CD14-positive monocyte (primary cell): Measurements from ENCODE around the gene IGF2. TPM values are rescaled to one million over a fixed set of nuclear protein-coding genes. Genes with fewer than 3 reads are reported as not detected.
"Not testable (repeated sequence)": the region's sequence is repeated elsewhere in the genome, so short reads cannot be mapped to it uniquely, and the experiment has no call there.

ENCODE experiments used
- DNase-seq, 3 donors: peaks; one replicate each; pipeline ENCODE4 v3.0.0-alpha.2; 2011 to 2022
- H2AFZ ChIP-seq: 2 replicates; pipeline ENCODE4 v1.6.0; 2012; ENCODE audit warnings: mild to moderate bottlenecking, low read depth, low read length, inconsistent platforms; ENCODE audit not compliant: insufficient read depth, poor library complexity, severe bottlenecking
- H3K27ac ChIP-seq, 2 donors: 1 replicate in 1 of 2; 2 replicates in 1 of 2; pipeline ENCODE4 v1.5.1; 2012 to 2013; ENCODE audit warnings: low read length in 2 of 2, control low read depth in 1 of 2, inconsistent platforms in 1 of 2, low read depth in 1 of 2, mild to moderate bottlenecking in 1 of 2
- H3K27me3 ChIP-seq, 2 donors: one replicate each; pipeline versions ENCODE4 v1.6.0 to v1.6.1; 2011 to 2013; ENCODE audit warnings: low read length in 2 of 2; ENCODE audit not compliant: control insufficient read depth in 2 of 2, insufficient read depth in 2 of 2
- H3K36me3 ChIP-seq, 2 donors: replicated peaks in 1 of 2; 1 replicate in 1 of 2; 2 replicates in 1 of 2; pipeline versions ENCODE4 v1.5.1 to v1.6.1; 2012 to 2013; ENCODE audit warnings: low read length in 2 of 2, control low read depth in 1 of 2, inconsistent platforms in 1 of 2, mild to moderate bottlenecking in 1 of 2; ENCODE audit not compliant: insufficient read depth in 2 of 2, control insufficient read depth in 1 of 2
- H3K4me1 ChIP-seq, 2 donors: 1 replicate in 1 of 2; 2 replicates in 1 of 2; pipeline versions ENCODE4 v1.5.1 to v1.6.1; 2012 to 2013; ENCODE audit warnings: low read length in 2 of 2, control low read depth in 1 of 2, inconsistent platforms in 1 of 2, mild to moderate bottlenecking in 1 of 2, moderate library complexity in 1 of 2; ENCODE audit not compliant: insufficient read depth in 2 of 2, control insufficient read depth in 1 of 2
- H3K4me2 ChIP-seq: replicated peaks from 2 replicates; pipeline ENCODE3; 2012; ENCODE audit warnings: low read length, moderate library complexity, mild to moderate bottlenecking; ENCODE audit not compliant: poor library complexity, severe bottlenecking; ENCODE audit errors: extremely low read depth
- H3K4me3 ChIP-seq, 3 experiments: fragments of 200-600 bp in 1 of 3; sonication (generic) in 1 of 3; replicated peaks in 1 of 3; 1 replicate in 2 of 3; 2 replicates in 1 of 3; pipeline ENCODE4 v1.5.1; 2011 to 2013; ENCODE audit warnings: low read length in 3 of 3, mild to moderate bottlenecking in 3 of 3, control low read depth in 2 of 3, low read depth in 2 of 3, inconsistent platforms in 1 of 3, moderate library complexity in 1 of 3
- H3K79me2 ChIP-seq: 2 replicates; pipeline ENCODE4 v1.6.0; 2012; ENCODE audit warnings: mild to moderate bottlenecking, control low read depth, inconsistent platforms, low read length, moderate library complexity; ENCODE audit not compliant: insufficient read depth
- H3K9ac ChIP-seq: 2 replicates; pipeline ENCODE4 v1.6.0; 2017; ENCODE audit warnings: low read length, mild to moderate bottlenecking; ENCODE audit not compliant: insufficient read depth, poor library complexity, severe bottlenecking
- H3K9me3 ChIP-seq, 2 donors: replicated peaks in 1 of 2; 1 replicate in 1 of 2; 2 replicates in 1 of 2; pipeline versions ENCODE4 v1.5.1 to v1.6.1; 2012 to 2013; ENCODE audit warnings: low read length in 2 of 2, control low read depth in 1 of 2; ENCODE audit not compliant: control insufficient read depth in 1 of 2, insufficient read depth in 1 of 2
- H4K20me1 ChIP-seq: 2 replicates; pipeline ENCODE4 v1.6.0; 2012; ENCODE audit warnings: mild to moderate bottlenecking, low read length, control low read depth, moderate library complexity; ENCODE audit not compliant: insufficient read depth
- H3K27ac Mint-ChIP-seq, 7 donors: one replicate each; pipeline ENCODE4 v1.8.0; 2020; ENCODE audit warnings: mild to moderate bottlenecking in 7 of 7, mixed read lengths in 7 of 7, moderate library complexity in 6 of 7, inconsistent platforms in 2 of 7
- H3K27me3 Mint-ChIP-seq, 3 donors: one replicate each; pipeline ENCODE4 v1.8.0; 2021 to 2022; ENCODE audit warnings: low read depth in 3 of 3, mild to moderate bottlenecking in 3 of 3, mixed read lengths in 3 of 3, moderate library complexity in 3 of 3, inconsistent platforms in 1 of 3
- H3K36me3 Mint-ChIP-seq, 2 donors: one replicate each; pipeline ENCODE4 v1.8.0; 2020; ENCODE audit warnings: mixed read lengths in 2 of 2, inconsistent platforms in 1 of 2, mild to moderate bottlenecking in 1 of 2
- H3K4me1 Mint-ChIP-seq: one replicate; pipeline ENCODE4 v1.8.0; 2020; ENCODE audit warnings: mild to moderate bottlenecking, mixed read lengths
- H3K4me3 Mint-ChIP-seq, 2 donors: one replicate each; pipeline ENCODE4 v1.8.0; 2020; ENCODE audit warnings: mild to moderate bottlenecking in 2 of 2, mixed read lengths in 2 of 2, moderate library complexity in 1 of 2
- H3K9me3 Mint-ChIP-seq, 7 donors: one replicate each; pipeline ENCODE4 v1.8.0; 2020 to 2022; ENCODE audit warnings: mixed read lengths in 7 of 7, mild to moderate bottlenecking in 6 of 7, moderate library complexity in 6 of 7, inconsistent platforms in 2 of 7
- CTCF ChIP-seq: fragments of 200-600 bp; IDR thresholded peaks from one replicate; pipeline ENCODE4 v1.8.0; 2022; ENCODE audit warnings: antibody characterized with exemption, mild to moderate bottlenecking
- WGBS: methylation state at CpG from one replicate; pipeline ENCODE4 v1.1.5; 2013; ENCODE audit warnings: missing lambda C conversion rate; ENCODE audit not compliant: insufficient coverage; 5-methylcytosine and 5-hydroxymethylcytosine counted together
- intact Hi-C, 2 donors: fragments of 100-400 bp; cut with micrococcal nuclease; formaldehyde crosslinking; loops; one replicate each; pipeline versions ENCODE4 v1.15.0 to v1.15.1; 2023
- polyA plus RNA-seq, 3 donors: library from polyadenylated mRNA; depleted of rRNA in 1 of 3; unstranded in 2 of 3; stranded (reverse) in 1 of 3; fragments of 300-500 nt in 2 of 3; fragments of >200 nt in 1 of 3; fragmentation: Illumina TruSeq in 2 of 3; gene quantifications; 1 replicate in 2 of 3; 2 replicates in 1 of 3; pipeline ENCODE4 v1.2.3, GENCODE V29; 2012 to 2021

The IGF2 gene
- polyA plus RNA-seq, 3 donors, result not detected

- TF ChIP-seq CTCF, result no peak
- H3K4me3 ChIP-seq, result no peak overlapping the region
- no peaks in the 10 kb centered on the region for H3K27me3 ChIP-seq
- Mint-ChIP-seq H3K27me3 (peaks cover 0 to 8% (median 7%) of the 10 kb centered on the region in 3 donors), H3K9me3 (peaks cover 0 to 3% (median 0%) of the 10 kb centered on the region in 7 donors), H3K4me3 (no peak overlapping the region), H3K4me1 (no peaks in the 10 kb centered on the region), H3K36me3 (no peaks in the 10 kb centered on the region), H3K27ac (peak overlapping the region in 1 of 7 donors; percentile 65)
- H3K79me2 ChIP-seq, result no peaks in the 10 kb centered on the region
- H2AFZ ChIP-seq, result no peak overlapping the region
- no peak for DNase-seq
- H3K36me3 ChIP-seq, result no peaks in the 10 kb centered on the region
- no peaks in the 10 kb centered on the region for H3K9me3 ChIP-seq
- 75% methylated on average over 14 of the region's 16 CpGs for WGBS
- no peak overlapping the region for H3K27ac ChIP-seq
- intact Hi-C loops, result no loop called here
- no peaks in the 10 kb centered on the region for H4K20me1 ChIP-seq
- no peak overlapping the region for H3K4me2 ChIP-seq
- H3K4me1 ChIP-seq, result no peaks in the 10 kb centered on the region
- no peak overlapping the region for H3K9ac ChIP-seq
Observed at GRCh38 chr11:2178906-2179494, 39.8 kb upstream of the IGF2 start.

- H3K9me3 Mint-ChIP-seq, H3K36me3 Mint-ChIP-seq, H3K36me3 ChIP-seq, H3K4me1 Mint-ChIP-seq, H3K27ac Mint-ChIP-seq, intact Hi-C loops, H3K27me3 Mint-ChIP-seq, H3K9ac ChIP-seq, H3K27ac ChIP-seq, H2AFZ ChIP-seq, H3K9me3 ChIP-seq, H3K79me2 ChIP-seq, DNase-seq, H3K4me3 Mint-ChIP-seq, H3K4me3 ChIP-seq, H4K20me1 ChIP-seq, H3K27me3 ChIP-seq, H3K4me2 ChIP-seq, H3K4me1 ChIP-seq: not testable (repeated sequence)
- 81% methylated on average over 7 of the region's 16 CpGs for WGBS
Observed at GRCh38 chr11:2178055-2178773, 39.0 kb upstream of the IGF2 start.
